Measurements from ENCODE around the gene FBXW10B.
"Not testable (repeated sequence)": the region's sequence is repeated elsewhere in the genome, so short reads cannot be mapped to it uniquely, and the experiment has no call there.

The FBXW10B gene, protein sequence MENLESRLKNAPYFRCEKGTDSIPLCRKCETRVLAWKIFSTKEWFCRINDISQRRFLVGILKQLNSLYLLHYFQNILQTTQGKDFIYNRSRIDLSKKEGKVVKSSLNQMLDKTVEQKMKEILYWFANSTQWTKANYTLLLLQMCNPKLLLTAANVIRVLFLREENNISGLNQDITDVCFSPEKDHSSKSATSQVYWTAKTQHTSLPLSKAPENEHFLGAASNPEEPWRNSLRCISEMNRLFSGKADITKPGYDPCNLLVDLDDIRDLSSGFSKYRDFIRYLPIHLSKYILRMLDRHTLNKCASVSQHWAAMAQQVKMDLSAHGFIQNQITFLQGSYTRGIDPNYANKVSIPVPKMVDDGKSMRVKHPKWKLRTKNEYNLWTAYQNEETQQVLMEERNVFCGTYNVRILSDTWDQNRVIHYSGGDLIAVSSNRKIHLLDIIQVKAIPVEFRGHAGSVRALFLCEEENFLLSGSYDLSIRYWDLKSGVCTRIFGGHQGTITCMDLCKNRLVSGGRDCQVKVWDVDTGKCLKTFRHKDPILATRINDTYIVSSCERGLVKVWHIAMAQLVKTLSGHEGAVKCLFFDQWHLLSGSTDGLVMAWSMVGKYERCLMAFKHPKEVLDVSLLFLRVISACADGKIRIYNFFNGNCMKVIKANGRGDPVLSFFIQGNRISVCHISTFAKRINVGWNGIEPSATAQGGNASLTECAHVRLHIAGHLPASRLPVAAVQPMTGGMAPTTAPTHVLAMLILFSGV

DNA sequence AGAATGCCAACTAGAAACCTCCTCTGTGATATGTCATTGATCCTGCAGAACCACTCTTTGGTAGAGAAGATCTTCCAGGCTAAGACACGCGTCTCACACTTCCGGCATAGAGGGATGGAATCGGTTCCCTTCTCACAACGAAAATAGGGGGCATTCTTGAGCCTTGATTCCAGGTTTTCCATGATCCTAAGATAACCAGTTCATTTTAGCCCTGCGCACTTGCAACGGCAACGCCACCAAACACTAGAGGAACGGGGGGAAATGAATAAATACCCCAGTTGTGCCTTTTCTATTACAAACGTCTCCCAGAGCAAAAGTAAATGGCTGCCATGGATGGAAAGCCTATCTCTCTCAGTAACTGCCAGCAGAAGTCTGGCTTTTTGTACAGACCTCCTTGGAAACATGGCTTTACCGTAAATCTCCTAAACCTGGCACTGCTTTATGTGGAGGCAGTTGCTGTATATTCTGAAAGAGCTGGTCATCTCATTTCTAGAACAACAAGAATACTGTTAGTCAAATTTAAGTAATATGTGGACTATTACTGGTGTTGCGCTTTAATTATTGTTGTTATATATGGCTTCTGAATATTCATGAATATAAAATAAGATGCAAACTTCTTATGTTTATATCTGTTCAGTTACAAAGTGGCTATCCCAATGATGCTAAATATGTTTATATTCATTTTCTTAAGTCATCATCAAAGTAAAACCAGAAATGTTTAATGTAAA, at the start of gene FBXW10B:
Gene FBXW10B (minus strand): TSS at position 374 of the 728 bp plus-strand sequence. CDS start 192 bp downstream, at position 182.
- not testable (repeated sequence) for DNase-seq

DNA sequence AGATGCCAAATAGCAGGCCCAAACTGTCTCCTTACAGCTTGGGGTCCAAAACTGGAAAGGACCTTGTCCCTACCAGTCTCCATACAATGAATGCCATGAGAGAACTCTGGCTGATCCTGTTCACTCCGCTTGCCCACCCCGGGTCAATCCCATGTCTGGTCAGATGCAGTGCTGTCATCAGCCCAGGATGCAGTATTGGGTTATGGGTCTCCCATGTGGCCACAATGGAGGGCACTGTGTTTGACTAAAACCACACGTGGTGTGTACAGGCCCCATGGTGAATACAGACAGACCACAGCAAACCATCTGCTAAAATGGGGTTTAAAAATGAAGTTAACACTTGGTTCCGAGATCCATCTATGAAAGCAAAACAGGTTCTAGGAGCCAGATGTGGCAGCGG, 44.2 kb upstream of the FBXW10B start:
- DNase-seq, result no peak

DNA sequence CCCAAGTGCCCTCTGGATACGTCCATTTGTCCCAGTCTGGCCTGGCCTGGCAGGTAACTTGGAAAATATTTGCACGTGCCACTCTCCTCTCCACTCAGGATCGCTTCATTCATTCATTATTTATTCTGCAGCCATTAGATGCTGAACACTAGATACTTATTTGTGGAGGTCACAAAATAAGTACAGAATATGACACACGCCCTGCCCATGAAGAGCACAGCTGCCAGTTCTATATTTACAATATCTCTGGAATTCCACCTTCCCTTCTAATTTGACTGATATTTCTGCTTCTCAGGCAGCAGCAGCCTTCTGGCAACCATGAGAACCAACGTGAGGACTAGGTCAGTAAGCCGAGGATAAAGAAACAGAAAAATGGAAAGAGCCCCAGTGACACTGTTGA, 43.7 kb upstream of the FBXW10B start:
- no peak for DNase-seq

DNA sequence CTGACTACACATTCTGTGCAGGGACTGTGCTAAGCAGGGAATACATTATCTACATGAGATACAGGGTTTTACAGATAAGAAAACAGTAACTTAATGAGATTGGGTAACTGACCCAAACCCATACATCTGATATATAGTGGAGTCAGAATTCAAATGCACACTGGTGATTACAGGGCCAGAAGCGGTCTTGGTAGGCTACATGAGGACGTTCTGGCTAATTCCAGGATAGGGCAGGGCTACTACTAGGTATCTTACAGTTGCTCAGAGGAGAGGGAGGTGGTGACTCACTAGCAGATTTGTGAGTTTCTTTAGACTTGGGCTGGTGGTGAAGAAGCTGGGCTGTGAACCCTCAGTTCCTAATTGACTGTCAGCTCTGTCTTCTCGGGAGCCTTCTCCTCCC, 43.2 kb upstream of the FBXW10B start:
- no peak for DNase-seq

DNA sequence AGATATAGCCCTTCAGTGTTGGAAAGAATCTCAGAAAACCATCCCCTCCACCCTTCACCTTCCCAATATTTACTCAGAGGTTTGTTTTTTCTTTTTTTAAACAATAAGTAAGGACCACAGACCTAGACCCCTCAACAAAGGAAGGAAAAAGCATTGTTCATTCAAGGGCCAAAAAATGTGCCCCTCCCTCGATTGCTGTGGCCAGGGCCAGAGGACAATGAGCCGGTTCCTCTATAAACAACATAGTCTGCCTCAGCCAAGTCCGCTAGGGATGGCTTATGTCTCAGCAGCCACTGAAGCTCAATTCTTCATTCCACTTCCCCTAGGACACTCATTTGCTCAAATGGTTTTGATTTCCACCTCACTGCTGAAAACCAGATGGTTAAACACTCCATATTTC, 40.6 kb upstream of the FBXW10B start:
- no peak for DNase-seq

DNA sequence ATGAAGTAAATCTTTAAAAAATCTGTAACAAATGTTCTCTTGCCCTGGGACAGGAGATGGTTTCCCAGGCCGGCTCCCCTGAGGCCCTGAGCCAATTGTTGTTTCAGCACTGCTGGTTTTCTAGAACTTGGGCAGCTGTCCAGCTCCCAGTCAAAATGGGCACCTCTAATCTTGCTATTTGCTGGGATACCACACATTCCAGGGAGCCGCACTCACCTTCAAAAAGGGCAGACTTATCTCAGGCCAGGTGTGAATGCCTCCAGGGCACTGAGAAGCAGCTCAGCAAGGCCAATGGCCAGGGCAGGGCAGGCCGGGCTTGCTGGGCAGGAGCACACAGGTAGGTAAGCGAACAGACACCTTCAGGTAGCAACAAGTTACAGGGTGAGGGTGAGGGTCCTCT, 40.2 kb upstream of the FBXW10B start:
- DNase-seq, result no peak

DNA sequence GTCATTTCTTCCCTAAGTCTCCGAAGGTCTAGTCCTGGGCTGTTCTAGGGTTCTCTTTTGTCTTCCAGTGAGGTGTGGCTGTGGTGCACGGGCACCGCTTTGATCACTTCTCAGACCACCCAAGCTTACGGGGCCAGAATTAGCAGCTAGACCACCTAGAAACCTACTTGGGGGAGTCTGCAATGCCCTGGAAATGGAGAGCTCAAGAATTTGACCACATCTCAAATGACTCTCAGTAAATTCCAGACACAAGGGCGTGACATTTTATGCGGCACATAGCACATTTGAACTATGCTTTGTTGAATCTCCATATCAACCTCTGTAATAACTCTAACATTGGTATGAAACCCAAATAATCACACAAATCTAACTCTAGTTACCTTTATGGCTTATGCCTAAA, 39.7 kb upstream of the FBXW10B start:
- no peak for DNase-seq

DNA sequence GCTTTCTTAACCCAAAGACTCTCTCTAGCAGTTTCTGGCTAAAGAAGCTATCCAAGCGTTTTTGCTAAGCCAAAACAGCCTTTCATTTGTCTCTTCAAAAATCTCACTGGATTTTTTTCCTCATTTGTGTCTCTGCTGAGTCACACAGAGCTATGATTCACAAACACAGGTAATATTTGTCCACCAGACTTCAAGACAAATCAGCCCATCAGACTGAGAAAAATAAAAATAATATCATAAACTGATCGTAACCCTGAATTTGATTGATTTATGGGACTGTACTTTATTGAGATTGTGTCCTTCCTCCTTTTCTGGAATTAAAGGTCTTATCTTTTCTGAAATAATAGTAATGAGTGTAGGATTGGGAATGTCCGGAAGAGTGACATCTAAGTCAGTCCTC, 38.8 kb upstream of the FBXW10B start:
- no peak for DNase-seq

DNA sequence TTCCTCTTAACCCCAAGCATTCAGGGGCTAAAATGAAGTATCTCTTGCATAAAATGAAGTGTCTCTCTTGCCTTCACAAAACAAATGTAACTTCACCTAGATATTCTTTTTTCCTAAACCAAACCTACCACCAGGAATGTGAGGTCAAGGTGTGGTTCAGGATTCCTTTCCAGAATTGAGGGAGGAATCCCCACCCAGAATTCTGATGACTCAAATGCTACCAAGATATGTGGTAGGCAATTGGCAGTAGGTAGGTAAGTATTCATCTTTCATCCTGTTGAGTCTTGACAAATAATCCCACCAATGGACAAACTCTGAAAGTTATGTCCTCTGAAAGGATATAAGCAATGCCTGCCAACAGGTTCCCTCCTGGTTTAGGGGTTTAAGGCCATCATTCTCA, 38.4 kb upstream of the FBXW10B start:
- DNase-seq, result no peak

DNA sequence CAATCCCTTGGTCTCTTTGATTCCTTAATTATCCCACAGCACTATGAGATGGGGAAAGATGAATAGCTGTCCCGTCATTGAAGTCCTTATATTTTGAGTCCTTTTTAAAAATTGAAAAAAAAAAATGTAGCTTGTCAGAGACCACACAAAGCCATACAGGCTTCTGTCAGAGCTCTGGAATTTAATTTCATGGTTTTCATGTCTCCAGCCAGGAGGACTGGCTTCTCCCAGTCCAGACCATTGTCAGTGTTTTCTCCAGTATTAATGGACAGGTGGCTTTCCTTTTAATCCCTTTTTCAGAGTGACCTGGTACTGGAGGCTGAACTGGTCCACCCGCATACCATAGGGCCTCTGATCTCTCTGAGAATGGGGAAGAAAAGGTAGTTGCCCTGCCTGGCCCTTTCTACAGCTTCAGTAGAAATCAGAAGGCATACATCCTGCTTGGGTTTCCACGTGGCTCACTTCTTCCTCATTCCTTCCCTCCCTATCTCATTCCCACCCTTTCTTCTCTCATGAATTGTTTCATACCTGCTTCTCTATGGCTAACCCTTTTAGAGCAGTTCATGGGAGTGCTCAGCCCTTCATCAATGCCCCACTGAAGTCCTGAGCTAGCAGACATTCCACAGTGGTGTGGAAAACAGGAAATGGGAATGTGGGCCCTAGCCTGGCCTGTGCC, 35.5 kb upstream of the FBXW10B start:
- DNase-seq, result no peak

DNA sequence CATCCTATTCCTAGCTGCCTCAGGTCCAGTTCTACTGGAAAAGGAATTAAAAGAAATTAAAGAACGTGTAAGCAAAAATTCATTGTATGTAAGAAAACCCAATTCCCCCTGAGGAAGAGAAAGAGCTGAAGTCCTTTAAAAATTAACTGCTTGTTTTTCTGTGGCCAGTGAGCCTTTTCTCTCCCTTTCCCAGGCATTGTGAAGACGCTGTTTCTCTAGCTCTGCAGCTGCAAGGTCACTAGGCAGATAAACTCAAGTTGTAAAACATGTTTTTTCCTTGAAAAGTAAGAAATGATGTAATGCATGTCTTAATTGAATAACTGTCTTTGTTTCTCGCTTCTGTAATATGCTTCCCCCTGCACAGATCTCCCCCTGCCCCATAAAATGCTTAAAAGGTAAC, 34.9 kb upstream of the FBXW10B start:
- DNase-seq, result not testable (repeated sequence)

DNA sequence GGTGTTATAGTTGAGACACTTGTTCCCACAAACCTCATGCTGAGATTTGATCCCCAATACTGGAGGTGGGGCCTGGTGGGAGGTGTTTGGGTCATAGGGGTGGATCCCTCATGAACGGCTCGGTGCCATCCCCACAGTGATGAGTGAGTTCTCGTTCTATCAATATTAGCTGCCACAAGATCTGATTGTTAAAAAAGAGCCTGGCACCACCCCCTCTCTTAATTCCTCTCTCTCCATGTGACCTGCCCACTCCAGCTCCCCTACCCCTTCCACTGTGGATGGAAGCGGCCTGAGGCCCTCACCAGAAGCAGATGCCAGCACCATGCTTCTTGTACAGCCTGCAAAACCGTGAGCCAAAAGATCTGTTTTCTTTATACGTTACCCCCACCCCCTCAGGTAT, 33.5 kb upstream of the FBXW10B start:
- DNase-seq, result no peak

DNA sequence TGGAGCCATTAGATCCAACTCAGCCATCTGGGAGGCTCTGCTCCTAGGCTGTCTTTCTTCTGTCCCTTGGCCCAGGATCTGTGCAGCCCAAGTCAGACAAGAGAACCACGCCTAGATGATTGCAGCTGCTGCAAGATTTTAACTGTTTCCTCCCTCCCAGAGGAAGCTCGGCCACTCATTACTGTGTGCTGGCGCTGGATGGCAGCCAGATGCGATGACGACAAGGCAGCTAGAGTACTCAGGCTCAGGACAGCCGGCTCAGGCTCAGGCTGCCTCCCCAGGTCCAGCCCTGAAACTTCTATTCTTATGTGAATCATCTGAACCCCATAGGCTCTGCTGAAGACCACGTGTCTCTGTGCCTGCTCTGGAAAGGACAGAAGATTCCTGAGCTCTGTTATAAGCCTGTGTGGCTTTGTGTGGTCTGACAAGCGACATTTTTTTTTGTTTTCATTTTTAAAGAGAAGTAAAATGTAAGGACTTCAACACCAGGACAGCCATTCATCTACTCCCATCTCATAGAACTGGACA, 32.1 kb upstream of the FBXW10B start:
- no peak for DNase-seq

DNA sequence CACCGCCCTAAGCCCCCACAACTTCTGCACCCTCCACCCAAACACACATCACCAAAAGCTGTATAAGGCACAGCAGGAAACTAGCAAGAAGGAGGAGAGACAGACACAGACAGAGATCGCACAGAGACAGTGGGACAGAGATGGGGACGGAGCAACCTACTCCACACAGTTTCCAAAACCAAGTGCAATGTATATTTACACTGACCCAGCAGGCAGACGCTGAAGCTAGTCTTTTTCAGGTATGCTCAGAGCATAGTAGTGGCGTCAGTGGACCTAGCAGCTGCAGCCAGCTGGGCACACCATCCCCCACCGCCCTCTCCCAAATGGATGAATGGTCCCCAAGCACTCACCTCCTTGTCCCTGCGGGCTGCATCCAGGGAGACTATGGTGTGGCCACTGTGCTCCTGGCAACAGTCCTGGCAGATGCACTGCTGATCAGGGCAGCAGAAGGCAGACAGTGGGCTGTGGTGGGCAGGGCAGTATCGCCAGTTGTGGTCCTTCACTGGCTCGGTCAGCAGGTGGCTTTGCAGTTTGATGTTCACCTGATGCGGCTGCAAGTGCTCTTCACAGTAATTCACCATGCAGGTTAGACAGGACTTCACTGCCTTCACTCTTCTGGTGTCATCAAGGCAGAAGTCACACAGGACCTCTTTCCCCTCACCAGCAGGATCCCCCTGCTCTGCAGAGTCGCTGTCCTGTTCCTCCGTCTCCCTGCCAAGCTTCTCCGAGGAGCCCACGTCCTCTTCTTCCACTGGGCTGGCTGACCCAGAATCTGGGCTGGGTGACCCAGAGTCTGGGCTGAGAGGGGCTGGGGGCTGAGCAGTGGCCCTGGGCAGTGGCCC, 31.5 kb upstream of the FBXW10B start:
- DNase-seq, result no peak

DNA sequence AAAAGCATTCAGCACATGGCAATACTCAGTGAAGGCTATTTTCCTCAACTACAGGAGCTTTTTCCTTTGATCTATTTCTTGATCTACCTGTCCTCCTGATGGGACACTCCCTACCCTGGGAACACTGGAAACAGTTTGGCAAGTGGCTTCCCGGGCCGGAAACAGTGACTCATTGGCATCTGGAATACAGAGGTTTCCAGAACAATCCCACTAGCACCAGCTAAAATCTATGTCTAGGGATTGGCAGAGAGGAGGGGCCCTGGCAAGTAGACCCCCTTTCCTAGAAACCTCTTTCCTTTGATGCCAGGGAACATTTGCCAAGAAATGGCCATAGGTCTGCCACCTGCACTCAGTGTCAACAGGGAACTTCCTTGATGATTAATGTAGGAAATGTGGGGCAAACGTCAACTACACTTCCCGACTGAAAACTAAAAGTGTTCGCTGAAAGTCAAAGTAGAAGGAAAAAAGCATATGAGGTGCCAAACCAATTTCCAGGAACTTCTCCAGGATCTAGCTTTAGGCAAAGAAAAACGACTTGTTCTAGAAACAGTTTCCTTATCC, 30.4 kb upstream of the FBXW10B start:
- DNase-seq, result no peak

DNA sequence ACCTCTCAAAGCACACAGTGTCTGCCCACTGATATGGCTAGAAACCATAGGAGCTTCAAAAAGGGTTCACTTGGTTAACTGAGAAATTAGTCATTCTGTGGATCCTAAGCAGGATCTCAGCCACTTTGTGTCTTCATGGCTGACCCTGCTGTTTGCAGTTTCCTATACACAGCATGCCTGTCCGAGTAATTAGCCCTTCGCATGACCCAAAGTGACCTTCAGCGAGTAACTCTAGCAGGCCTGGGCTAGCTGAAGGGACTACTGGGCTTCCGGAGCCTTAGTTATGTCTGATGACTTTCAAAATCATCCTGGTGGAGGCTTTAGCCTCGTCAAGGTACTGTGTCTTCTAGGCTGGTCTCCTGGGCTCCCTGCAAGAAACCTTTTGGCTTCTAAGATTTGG, 28.9 kb upstream of the FBXW10B start:
- no peak for DNase-seq

DNA sequence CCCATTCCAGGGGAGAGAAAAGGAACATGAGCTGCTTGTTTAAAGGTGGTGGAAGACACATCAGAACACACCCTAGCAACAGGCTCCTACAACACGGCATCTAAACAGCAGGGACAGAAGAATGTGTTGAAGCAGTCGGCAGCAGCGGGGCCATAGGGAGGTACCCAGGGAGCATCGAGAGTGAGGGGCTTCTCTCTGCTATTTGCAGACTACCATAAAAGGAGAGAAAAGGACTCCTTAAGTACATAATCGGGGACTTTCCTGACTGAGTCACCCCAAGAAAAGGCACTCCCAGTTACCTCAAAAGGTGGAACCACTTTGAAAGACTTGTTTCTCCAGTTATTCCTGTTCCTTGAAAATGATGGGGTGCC, 26.4 kb upstream of the FBXW10B start:
- not testable (repeated sequence) for DNase-seq

DNA sequence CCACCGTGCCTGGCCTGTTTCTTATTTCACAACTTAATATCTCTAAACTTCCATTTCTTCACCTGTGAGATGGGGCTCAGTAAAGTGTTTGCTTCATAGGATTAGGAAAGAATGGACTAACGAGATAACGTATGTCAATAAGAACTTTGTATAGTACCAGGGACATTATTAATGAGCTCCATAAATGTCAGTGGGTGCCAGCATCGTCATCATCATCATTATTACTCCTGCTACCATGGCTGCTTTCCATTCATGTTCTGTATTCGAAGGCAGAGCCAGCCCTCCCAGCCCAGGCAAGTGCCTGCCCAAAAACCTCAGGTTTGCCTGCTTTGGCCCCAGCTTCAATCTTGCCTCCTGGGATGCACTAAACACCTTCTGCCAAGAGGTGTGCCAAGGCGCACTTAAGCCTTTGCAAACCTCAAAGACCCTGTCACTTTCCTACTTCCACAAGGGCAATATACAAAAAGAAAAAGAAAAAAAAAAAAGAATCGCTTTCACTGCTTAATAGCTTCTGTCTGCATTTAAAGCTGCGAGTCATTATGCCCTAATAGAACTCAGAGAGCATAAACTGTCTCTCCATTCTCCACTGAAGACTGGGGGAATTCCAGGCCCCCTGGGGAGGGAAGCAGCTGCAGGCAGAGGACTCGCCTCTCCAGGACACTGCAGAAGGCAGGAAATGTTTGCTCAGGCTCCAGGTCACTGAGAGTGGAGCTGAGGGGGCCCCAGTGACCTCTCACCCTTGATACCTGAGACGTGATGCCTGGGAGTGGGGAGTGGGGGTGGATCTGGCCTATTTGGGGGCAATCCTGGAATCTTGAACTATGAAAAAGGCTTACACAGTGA, 25.8 kb upstream of the FBXW10B start:
- DNase-seq, result not testable (repeated sequence)

DNA sequence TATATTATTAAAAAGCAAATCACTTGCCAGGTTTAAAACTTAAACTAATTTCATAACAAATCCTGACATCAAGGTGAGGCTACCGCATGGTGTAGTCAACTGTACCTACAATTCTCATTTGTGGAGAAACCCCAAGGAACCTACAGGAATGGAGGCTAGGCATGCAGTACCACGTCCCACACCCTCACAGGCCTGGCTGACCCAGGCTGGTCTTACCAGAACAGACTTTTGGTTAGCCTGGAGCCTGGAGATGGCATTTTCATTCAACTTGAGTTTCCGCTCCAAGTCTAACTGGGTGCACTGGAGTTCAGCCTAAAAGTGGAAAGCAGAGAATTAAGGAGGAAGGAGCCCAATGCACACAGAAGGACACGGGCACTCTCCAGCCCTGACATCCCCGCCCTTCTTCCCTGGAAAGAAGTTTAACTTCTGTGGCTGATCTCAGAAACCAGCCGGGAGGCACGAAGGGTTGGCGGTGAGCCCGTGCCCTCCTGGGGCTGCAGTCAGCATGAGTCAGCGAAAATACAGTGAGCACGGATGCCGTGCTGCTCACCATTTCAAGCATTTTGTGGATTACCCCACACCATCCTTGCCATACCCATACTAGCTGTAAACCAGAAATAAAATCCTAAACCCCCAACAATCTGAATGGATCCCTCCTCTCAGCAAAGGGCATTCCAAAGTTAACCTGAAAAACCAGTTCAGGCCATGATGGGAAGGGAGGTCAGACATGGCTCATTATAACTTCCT, 23.2 kb upstream of the FBXW10B start:
- DNase-seq, result not testable (repeated sequence)

DNA sequence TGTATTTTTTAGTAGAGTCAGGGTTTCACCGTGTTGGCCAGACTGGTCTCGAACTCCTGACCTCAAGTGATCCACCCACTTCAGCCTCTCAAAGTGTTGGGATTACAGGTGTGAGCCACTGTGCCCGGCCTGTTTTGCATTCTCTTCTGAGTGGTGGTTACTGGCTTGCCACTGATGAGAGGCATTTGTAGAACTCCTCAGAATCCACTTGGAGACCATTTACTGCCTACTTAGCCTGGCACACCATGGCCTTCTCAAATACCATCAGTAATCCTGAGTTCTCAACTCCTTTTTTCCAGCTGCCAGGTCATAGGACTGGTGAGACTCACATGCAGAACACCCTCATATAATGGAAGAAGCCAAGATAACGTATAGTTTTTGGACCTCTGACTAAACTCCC, 22.5 kb upstream of the FBXW10B start:
- DNase-seq, result not testable (repeated sequence)

All from NK-92 treated with Interleukin-12 subunit alpha and Interleukin-12 subunit beta, amount 100 ng/mL, for 24 hours (cell line).